Smooth muscle cell (in vitro differentiated cells): ENCODE data around the gene EHMT1. TPM values are rescaled to one million over a fixed set of nuclear protein-coding genes. Genes with fewer than 3 reads are reported as not detected.

ENCODE experiments used
- DNase-seq: peaks from one replicate; lab custom pipeline; 2025; ENCODE audit not compliant: unreplicated experiment; lab: John Stamatoyannopoulos, UW
- H2AFZ ChIP-seq: fragments of 200-600 bp; sonication (generic); 2 replicates; pipeline ENCODE4 v1.6.0; 2016; ENCODE audit warnings: antibody characterized with exemption, low read depth, mild to moderate bottlenecking
- H3F3A ChIP-seq: fragments of 200-600 bp; sonication (generic); 2 replicates; pipeline ENCODE4 v1.6.0; 2017; ENCODE audit warnings: antibody characterized with exemption, low read depth
- H3K27ac ChIP-seq: fragments of 200-600 bp; sonication (generic); 2 replicates; pipeline ENCODE4 v1.5.1; 2016; ENCODE audit warnings: low read depth, mild to moderate bottlenecking
- H3K27me3 ChIP-seq: fragments of 200-600 bp; sonication (generic); 2 replicates; pipeline ENCODE4 v1.6.1; 2016; ENCODE audit warnings: low read depth, mild to moderate bottlenecking
- H3K36me3 ChIP-seq: fragments of 200-600 bp; sonication (generic); 2 replicates; pipeline ENCODE4 v1.5.1; 2016; ENCODE audit warnings: low read depth
- H3K4me1 ChIP-seq: fragments of 200-600 bp; sonication (generic); 2 replicates; pipeline ENCODE4 v1.5.1; 2016; ENCODE audit warnings: low read depth
- H3K4me2 ChIP-seq: fragments of 200-600 bp; sonication (generic); 2 replicates; pipeline ENCODE4 v1.6.0; 2016; ENCODE audit warnings: mild to moderate bottlenecking
- H3K4me3 ChIP-seq: fragments of 200-600 bp; sonication (generic); 2 replicates; pipeline ENCODE4 v1.5.1; 2016; ENCODE audit warnings: mild to moderate bottlenecking
- H3K79me2 ChIP-seq: fragments of 200-600 bp; sonication (generic); 2 replicates; pipeline ENCODE4 v1.6.0; 2016; ENCODE audit warnings: low read depth, mild to moderate bottlenecking
- H3K9ac ChIP-seq: fragments of 200-600 bp; sonication (generic); 2 replicates; pipeline ENCODE4 v1.6.0; 2016; ENCODE audit warnings: low read depth
- H3K9me3 ChIP-seq: fragments of 200-600 bp; sonication (generic); replicated peaks from 2 replicates; pipeline ENCODE4 v1.5.1; 2016; ENCODE audit warnings: low read depth
- H4K20me1 ChIP-seq: fragments of 200-600 bp; sonication (generic); 2 replicates; pipeline ENCODE4 v1.6.0; 2016; ENCODE audit warnings: low read depth
- WGBS: methylation state at CpG from one replicate; pipeline ENCODE4 v1.1.7; 2016; ENCODE audit warnings: low lambda C conversion rate; 5-methylcytosine and 5-hydroxymethylcytosine counted together
- polyA plus RNA-seq: library from polyadenylated mRNA; unstranded; fragments of >200 nt; fragmentation: Nextera tagmentation; extraction: Ambion mirVana; gene quantifications from 2 replicates; pipeline ENCODE4 v1.2.1, GENCODE V29; 2016
- total RNA-seq: library from RNA; depleted of rRNA; stranded (reverse); fragments of >200 nt; gene quantifications from 2 replicates; pipeline ENCODE4 v1.2.3, GENCODE V29; 2014
- TF ChIP-seq, protein P1 (sequence below): fragments of 200-600 bp; sonication (generic); IDR thresholded peaks from 2 replicates; pipeline ENCODE4 v1.5.1; 2017; ENCODE audit warnings: borderline replicate concordance, mild to moderate bottlenecking, antibody characterized with exemption; ENCODE audit not compliant: insufficient read depth, poor library complexity, severe bottlenecking

EHMT1 gene
- total and polyA plus RNA-seq, 2 experiments from 2014 or later: 23.1 to 34.1 TPM

DNA sequence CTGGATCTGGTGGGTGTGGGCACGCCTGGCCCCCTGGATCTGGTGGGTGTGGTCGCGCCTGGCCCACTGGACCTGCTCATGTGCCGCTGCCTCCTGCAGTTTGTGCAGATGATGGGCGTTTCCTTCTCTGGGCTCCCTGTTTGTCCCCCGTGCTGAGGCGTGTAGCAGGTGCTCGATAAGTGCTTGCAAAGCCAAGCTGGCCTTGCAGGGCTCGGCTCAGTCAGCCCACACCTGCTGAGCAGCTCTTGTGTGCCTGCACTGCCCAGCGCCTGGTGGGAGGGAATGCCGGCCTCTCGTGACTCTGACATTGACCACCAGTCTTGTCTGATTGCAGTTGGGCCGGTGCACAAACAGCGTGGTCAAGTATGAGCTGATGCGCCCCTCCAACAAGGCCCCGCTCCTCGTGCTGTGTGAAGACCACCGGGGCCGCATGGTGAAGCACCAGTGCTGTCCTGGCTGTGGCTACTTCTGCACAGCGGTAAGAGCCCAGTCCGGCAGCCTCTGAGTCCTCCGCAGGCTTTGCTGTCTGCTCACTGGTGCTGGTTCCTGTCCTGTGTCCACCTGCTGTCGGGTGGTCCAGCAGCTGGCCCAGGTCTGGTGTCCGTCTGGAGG lies 156.1 kb downstream of the EHMT1 start:
- WGBS: 97% methylated on average over 24 of the region's 24 CpGs
- no peak for DNase-seq
- H3K27ac ChIP-seq: no peak overlapping the region
- TF ChIP-seq, protein P1, sequence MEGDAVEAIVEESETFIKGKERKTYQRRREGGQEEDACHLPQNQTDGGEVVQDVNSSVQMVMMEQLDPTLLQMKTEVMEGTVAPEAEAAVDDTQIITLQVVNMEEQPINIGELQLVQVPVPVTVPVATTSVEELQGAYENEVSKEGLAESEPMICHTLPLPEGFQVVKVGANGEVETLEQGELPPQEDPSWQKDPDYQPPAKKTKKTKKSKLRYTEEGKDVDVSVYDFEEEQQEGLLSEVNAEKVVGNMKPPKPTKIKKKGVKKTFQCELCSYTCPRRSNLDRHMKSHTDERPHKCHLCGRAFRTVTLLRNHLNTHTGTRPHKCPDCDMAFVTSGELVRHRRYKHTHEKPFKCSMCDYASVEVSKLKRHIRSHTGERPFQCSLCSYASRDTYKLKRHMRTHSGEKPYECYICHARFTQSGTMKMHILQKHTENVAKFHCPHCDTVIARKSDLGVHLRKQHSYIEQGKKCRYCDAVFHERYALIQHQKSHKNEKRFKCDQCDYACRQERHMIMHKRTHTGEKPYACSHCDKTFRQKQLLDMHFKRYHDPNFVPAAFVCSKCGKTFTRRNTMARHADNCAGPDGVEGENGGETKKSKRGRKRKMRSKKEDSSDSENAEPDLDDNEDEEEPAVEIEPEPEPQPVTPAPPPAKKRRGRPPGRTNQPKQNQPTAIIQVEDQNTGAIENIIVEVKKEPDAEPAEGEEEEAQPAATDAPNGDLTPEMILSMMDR: no peak
- H3K4me3 ChIP-seq: no peak overlapping the region
- no peaks in the 10 kb centered on the region for H3K9me3 ChIP-seq
- no peak overlapping the region for H2AFZ ChIP-seq
- no peaks in the 10 kb centered on the region for H3K79me2 ChIP-seq
- no peaks in the 10 kb centered on the region for H3F3A ChIP-seq
- H3K4me1 ChIP-seq: no peaks in the 10 kb centered on the region
- no peak overlapping the region for H3K4me2 ChIP-seq
- H4K20me1 ChIP-seq: peaks cover 17% of the 10 kb centered on the region
- H3K9ac ChIP-seq: no peak overlapping the region
- H3K36me3 ChIP-seq: peaks cover 9% of the 10 kb centered on the region
- no peaks in the 10 kb centered on the region for H3K27me3 ChIP-seq

DNA sequence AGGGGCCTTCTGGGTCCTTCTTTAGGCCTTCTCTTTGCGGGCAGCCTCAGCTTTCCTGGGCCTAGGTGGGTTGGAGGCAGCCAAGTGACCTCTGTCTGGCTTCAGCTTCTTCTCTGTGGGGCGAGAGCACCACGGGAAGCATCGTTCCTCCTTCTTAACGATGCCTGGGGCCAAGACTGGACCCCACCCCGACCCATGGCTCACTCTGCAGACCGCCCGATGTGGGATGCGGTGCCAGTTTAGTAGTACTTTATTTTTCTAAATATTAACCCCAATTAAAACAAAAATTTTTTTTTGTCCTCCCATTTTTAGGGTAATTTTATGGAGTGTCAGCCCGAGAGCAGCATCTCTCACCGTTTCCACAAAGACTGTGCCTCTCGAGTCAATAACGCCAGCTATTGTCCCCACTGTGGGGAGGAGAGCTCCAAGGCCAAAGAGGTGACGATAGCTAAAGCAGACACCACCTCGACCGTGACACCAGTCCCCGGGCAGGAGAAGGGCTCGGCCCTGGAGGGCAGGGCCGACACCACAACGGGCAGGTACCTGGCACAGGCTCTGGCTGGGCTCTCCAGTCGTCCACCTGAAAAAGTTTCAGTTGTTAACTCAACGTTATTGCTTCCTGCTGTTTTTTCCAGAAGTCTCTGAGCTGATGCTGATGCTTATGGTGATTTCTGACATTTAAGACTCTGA lies 157.6 kb downstream of the EHMT1 start:
- no peak overlapping the region for H3K4me2 ChIP-seq
- no peaks in the 10 kb centered on the region for H3K4me1 ChIP-seq
- no peaks in the 10 kb centered on the region for H3K9me3 ChIP-seq
- H3K36me3 ChIP-seq: peaks cover 9% of the 10 kb centered on the region
- H3K27me3 ChIP-seq: no peaks in the 10 kb centered on the region
- DNase-seq: no peak
- H3K27ac ChIP-seq: no peak overlapping the region
- H3K79me2 ChIP-seq: no peaks in the 10 kb centered on the region
- H3K9ac ChIP-seq: no peak overlapping the region
- H3K4me3 ChIP-seq: no peak overlapping the region
- 96% methylated on average over 22 of the region's 22 CpGs for WGBS
- H3F3A ChIP-seq: no peaks in the 10 kb centered on the region
- TF ChIP-seq, protein P1: no peak
- H2AFZ ChIP-seq: no peak overlapping the region
- H4K20me1 ChIP-seq: peaks cover 13% of the 10 kb centered on the region

- Histone ChIP-seq H3K27me3 (no peaks in the 10 kb centered on the region), H3K4me2 (no peak overlapping the region), H3K4me3 (no peak overlapping the region), H3F3A (no peaks in the 10 kb centered on the region), H3K36me3 (peaks cover 9% of the 10 kb centered on the region), H3K79me2 (no peaks in the 10 kb centered on the region), H3K9me3 (no peaks in the 10 kb centered on the region), H3K4me1 (no peaks in the 10 kb centered on the region), H4K20me1 (peaks cover 13% of the 10 kb centered on the region), H2AFZ (no peak overlapping the region), H3K9ac (no peak overlapping the region), H3K27ac (no peak overlapping the region)
- WGBS: 96% methylated on average over 20 of the region's 20 CpGs
- TF ChIP-seq, protein P1: no peak
- no peak for DNase-seq
Observed at GRCh38 chr9:137777761-137778160, 159.0 kb downstream of the EHMT1 start.

DNA sequence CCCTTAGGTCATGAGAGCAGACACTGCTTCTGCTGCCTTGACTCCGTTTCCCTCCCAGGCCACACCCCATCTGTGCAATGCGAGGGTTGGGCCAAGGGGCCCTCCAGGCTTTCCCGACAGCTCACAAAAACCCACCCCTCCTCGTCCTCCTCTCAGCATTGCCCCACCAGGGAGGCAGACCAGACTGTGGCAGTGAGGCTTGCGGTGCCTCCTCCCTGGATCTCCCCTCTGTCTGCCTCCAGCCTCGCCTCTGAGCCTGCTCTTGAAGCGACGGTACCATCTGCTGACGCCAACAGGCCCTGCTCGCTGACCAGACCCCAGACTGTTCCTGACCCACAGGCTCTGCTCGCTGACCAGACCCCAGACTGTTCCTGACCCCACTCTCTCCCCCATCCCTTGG lies 159.5 kb downstream of the EHMT1 start:
- peaks cover 9% of the 10 kb centered on the region for H3K36me3 ChIP-seq
- H3K27ac ChIP-seq: no peak overlapping the region
- no peaks in the 10 kb centered on the region for H3F3A ChIP-seq
- H3K79me2 ChIP-seq: no peaks in the 10 kb centered on the region
- H3K9ac ChIP-seq: no peak overlapping the region
- WGBS: 95% methylated on average over 11 of the region's 11 CpGs
- H3K4me2 ChIP-seq: no peak overlapping the region
- H2AFZ ChIP-seq: no peak overlapping the region
- peaks cover 14% of the 10 kb centered on the region for H4K20me1 ChIP-seq
- no peak for DNase-seq
- TF ChIP-seq, protein P1: no peak
- no peaks in the 10 kb centered on the region for H3K27me3 ChIP-seq
- no peak overlapping the region for H3K4me3 ChIP-seq
- H3K4me1 ChIP-seq: no peaks in the 10 kb centered on the region
- H3K9me3 ChIP-seq: no peaks in the 10 kb centered on the region
